ENCODE data around the gene ANKRD29. TPM values are rescaled to one million over a fixed set of nuclear protein-coding genes. Genes with fewer than 3 reads are reported as not detected.

Gene ANKRD29
- total RNA-seq, 6 donors from 2014 or later = 50.4 to 150 (median 85.8) TPM

DNA sequence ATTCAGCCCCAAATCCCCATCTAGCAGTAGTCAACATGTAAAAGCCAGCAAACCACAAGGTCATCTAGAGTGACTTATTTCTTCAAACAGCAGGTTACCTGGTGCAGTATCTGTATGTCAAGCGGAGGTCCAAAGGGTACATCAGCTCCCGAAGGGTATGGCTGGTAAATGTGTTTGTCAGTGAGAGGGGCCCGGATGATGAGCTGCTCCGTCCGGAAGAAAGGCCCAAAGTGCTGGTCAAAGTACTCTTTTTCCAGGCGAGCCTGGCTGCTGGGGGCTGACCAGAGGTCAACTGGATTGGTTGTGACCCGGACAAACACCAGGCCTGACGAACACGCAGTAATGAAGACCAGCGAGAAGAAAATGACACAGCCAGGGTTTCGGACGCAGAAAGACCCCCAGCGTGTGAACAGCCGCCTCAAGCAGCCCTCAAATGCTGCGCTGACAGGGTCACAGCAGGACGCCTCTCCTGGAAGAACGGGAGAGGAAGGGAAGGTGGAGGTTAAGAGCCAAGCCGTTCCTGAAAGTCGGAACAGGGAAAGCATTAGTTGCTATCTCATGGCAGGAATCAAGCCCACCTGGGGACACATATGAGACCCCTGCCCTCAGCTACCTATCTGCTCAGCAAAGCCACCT is 106.4 kb downstream of the ANKRD29 start:
- Histone ChIP-seq H3K27me3 (no peaks in the 10 kb centered on the region), H3K4me1 (peaks cover 0 to 17% (median 3%) of the 10 kb centered on the region in 4 donors), H3K9me3 (no peaks in the 10 kb centered on the region), H3K4me3 (no peak overlapping the region), H3K27ac (no peak overlapping the region), H3K36me3 (peaks cover 41 to 100% (median 81%) of the 10 kb centered on the region in 4 donors)
- 93% methylated on average over 19 of the region's 19 CpGs for WGBS, 2 donors
- ATAC-seq (ENCODE audit: low FRiP score in 2 of 2) = no peak
- no peak for DNase-seq
- TF ChIP-seq POLR2AphosphoS5 (IDR thresholded peaks at IDR 0.05) = no peak

DNA sequence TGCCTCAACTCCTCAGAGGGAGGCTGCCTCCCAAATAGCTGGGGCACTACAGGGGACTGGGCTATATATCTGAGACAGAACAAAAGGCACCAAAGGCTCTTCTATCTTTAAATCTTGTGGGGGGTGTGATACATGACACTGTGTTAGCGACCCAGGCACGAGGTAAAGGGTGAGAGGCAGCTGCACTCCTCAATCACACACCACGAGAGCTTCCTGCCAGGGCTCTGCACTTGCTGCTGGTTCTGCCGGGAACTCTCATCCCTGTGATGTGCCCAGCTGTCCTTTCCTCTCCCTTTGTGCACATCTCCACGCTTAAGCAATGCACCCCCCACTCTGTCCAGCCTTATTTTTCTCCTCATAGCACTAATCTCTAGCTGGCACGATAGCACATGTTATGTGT is 108.8 kb downstream of the ANKRD29 start:
- TF ChIP-seq, protein P1, sequence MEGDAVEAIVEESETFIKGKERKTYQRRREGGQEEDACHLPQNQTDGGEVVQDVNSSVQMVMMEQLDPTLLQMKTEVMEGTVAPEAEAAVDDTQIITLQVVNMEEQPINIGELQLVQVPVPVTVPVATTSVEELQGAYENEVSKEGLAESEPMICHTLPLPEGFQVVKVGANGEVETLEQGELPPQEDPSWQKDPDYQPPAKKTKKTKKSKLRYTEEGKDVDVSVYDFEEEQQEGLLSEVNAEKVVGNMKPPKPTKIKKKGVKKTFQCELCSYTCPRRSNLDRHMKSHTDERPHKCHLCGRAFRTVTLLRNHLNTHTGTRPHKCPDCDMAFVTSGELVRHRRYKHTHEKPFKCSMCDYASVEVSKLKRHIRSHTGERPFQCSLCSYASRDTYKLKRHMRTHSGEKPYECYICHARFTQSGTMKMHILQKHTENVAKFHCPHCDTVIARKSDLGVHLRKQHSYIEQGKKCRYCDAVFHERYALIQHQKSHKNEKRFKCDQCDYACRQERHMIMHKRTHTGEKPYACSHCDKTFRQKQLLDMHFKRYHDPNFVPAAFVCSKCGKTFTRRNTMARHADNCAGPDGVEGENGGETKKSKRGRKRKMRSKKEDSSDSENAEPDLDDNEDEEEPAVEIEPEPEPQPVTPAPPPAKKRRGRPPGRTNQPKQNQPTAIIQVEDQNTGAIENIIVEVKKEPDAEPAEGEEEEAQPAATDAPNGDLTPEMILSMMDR (IDR thresholded peaks at IDR 0.05) = no peak
- TF ChIP-seq POLR2AphosphoS5 (IDR thresholded peaks at IDR 0.05) = no peak
- no peak for TF ChIP-seq EP300 (IDR thresholded peaks at IDR 0.05)
- TF ChIP-seq POLR2A (IDR thresholded peaks at IDR 0.05) = no peak
- Histone ChIP-seq H3K9me3 (no peaks in the 10 kb centered on the region), H3K27me3 (no peaks in the 10 kb centered on the region), H3K27ac (peak overlapping the region in 2 of 4 donors; percentile 24 to 67), H3K36me3 (peaks cover 23 to 100% (median 68%) of the 10 kb centered on the region in 4 donors), H3K4me1 (peaks cover 0 to 26% (median 5%) of the 10 kb centered on the region in 4 donors), H3K4me3 (no peak overlapping the region)
- WGBS, 2 donors = 91% methylated on average over 6 of the region's 6 CpGs
- DNase-seq (no peak), ATAC-seq (ENCODE audit: low FRiP score in 2 of 2) (no peak)

DNA sequence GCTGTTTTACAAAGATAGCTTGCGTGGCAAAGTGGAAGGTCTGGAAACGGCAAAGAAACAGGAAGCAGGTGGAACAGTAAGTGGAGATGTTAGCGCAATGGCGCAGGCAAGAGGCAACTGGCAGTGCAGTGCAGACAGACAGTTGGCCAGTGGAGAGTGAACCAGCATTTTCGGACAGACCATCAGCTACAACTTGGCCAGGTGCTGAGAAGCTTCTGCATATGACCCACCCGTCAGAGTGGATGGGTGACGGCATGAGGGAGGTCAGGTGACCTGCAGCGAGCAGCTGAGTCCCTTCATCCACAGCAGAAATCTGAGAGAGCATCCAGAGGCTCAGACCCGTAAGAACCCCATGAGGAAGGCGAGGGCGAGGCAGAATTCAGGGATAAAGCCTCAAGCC is 110.2 kb downstream of the ANKRD29 start:
- Histone ChIP-seq H3K4me3 (no peak overlapping the region), H3K36me3 (peaks cover 20 to 100% (median 71%) of the 10 kb centered on the region in 4 donors), H3K4me1 (peaks cover 0 to 26% (median 7%) of the 10 kb centered on the region in 4 donors), H3K27me3 (no peaks in the 10 kb centered on the region), H3K9me3 (no peaks in the 10 kb centered on the region), H3K27ac (peak overlapping the region in 2 of 4 donors; percentile 67 to 72)
- WGBS, 2 donors = 82 to 84% methylated on average over 10 to 11 of the region's 11 CpGs
- TF ChIP-seq, protein P1 (IDR thresholded peaks at IDR 0.05) = no peak
- TF ChIP-seq POLR2A (IDR thresholded peaks at IDR 0.05) (no peak), POLR2AphosphoS5 (IDR thresholded peaks at IDR 0.05) (no peak), EP300 (IDR thresholded peaks at IDR 0.05) (no peak)
- no peak for ATAC-seq (ENCODE audit: low FRiP score in 2 of 2)
- DNase-seq = no peak

DNA sequence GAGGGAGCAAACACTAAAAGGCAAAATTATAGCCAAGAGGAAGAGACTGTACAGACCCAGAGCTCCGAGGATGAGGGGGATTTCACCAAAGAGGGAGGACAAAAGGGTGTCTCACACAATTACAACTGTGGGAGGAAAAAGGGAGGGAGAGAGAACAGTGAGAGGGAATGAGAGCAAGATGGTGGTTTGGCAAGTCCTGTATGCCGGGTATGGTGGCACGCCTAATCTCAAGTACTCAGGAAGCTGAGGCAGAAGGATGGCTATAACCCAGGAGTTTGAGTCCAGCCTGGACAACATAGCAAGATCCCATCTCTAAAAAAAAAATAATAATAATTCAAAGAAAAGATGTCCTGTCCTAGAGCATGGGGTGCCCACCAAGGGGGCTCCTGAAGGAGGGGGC is 110.7 kb downstream of the ANKRD29 start:
- no peak for DNase-seq
- Histone ChIP-seq H3K27ac (peak overlapping the region; percentile 32 to 72 (median 50)), H3K4me1 (peaks cover 0 to 26% (median 7%) of the 10 kb centered on the region in 4 donors), H3K36me3 (peaks cover 15 to 100% (median 74%) of the 10 kb centered on the region in 4 donors), H3K27me3 (no peaks in the 10 kb centered on the region), H3K9me3 (no peaks in the 10 kb centered on the region), H3K4me3 (no peak overlapping the region)
- TF ChIP-seq EP300 (IDR thresholded peaks at IDR 0.05) (no peak), POLR2A (IDR thresholded peaks at IDR 0.05) (no peak), POLR2AphosphoS5 (IDR thresholded peaks at IDR 0.05) (no peak)
- TF ChIP-seq, protein P1 (IDR thresholded peaks at IDR 0.05) = no peak
- 47 to 87% methylated on average over 3 of the region's 3 CpGs for WGBS, 2 donors
- no peak for ATAC-seq (ENCODE audit: low FRiP score in 2 of 2)

DNA sequence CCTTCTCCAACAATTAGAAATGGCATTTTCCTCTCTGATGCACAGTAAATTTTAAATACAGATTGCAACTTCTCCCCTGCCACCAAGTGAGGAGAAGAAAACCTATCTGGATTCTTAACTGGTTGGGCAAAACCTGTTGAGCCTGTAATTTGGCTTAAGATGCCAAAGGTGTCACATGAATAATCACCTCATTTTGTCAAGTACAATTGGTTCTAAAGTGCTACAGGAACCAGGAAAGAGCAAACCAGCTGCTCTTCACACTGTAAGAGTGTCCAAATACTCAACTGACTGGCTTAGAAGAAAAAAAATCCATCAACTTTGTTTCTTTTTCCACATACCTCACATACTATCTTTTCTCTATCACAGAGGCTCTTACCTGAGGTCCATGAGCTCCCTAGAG is 111.8 kb downstream of the ANKRD29 start:
- H3K9me3 ChIP-seq = no peaks in the 10 kb centered on the region
- H3K27me3 ChIP-seq = no peaks in the 10 kb centered on the region
- H3K4me1 ChIP-seq = peaks cover 0 to 26% (median 7%) of the 10 kb centered on the region in 4 donors
- TF ChIP-seq EP300 (IDR thresholded peaks at IDR 0.05) = peak in 2 of 4 donors; percentile 63 to 98
- TF ChIP-seq, protein P1 (IDR thresholded peaks at IDR 0.05) = no peak
- H3K36me3 ChIP-seq = peaks cover 12 to 98% (median 71%) of the 10 kb centered on the region in 4 donors
- DNase-seq = no peak
- ATAC-seq (ENCODE audit: low FRiP score in 2 of 2) = peak; percentile 42 to 66
- no peak overlapping the region for H3K4me3 ChIP-seq
- peak overlapping the region; percentile 32 to 72 (median 50) for H3K27ac ChIP-seq

Small RNAs within 50 kb of the gene (small RNA-seq; reads per million reads assigned to genes)
- 0 reads per million in 4 donors for gene RF00019

Other genes with a start within 250 kb of the ANKRD29 start
- gene RIOK3, start 209.6 kb downstream of the ANKRD29 start, total RNA-seq = 10 to 100 TPM; 54.7 to 91.1 (median 60.0) TPM
- 10 to 100 TPM; 23.3 to 45.1 (median 39.8) TPM for gene RMC1, start 159.4 kb downstream of the ANKRD29 start, total RNA-seq
- 100 to 1,000 TPM; 117 to 437 (median 167) TPM for gene NPC1, start 76.4 kb downstream of the ANKRD29 start, total RNA-seq
- gene LAMA3, start 26.5 kb upstream of the ANKRD29 start, total RNA-seq = 100 to 1,000 TPM in 4 of 6 donors, 10 to 100 TPM in 2; 88.2 to 202 (median 141) TPM